IMR-90 (cell line): ENCODE results near the gene IL22RA1. TPM values are rescaled to one million over a fixed set of nuclear protein-coding genes. Genes with fewer than 3 reads are reported as not detected.

Source experiments
- ATAC-seq: fragments of 200-7000 bp; cut with Tn5 transposase; 2 replicates; pipeline ENCODE4 v1.9.1; 2020; ENCODE audit warnings: low read depth, mild to moderate bottlenecking, moderate library complexity
- BruUV-seq: library from RNA; stranded (reverse); fragments of 400-500 nt; replicated peaks from 2 replicates; lab custom pipeline; 2021; lab: Mats Ljungman, UMichigan
- CTCF ChIA-PET: fragments of 300-600 bp; formaldehyde crosslinking; extraction: SDS; loops from one replicate; lab custom pipeline; 2021; ENCODE audit warnings: antibody characterized with exemption; lab: Yijun Ruan, JAX
- POLR2A ChIA-PET: fragments of 300-600 bp; sonication (Branson Sonifier 250); formaldehyde crosslinking; loops from one replicate; lab custom pipeline; 2022; ENCODE audit warnings: antibody characterized with exemption; ENCODE audit not compliant: unreplicated experiment; lab: Charles Lee
- DNase-seq: peaks from one replicate; pipeline ENCODE4 v3.0.0; 2013
- H2AFZ ChIP-seq: replicated peaks from 2 replicates; pipeline ENCODE3; 2013; ENCODE audit warnings: low read length, mild to moderate bottlenecking; ENCODE audit not compliant: poor library complexity
- H2AK5ac ChIP-seq: 2 replicates; pipeline ENCODE4 v1.6.1; 2013; ENCODE audit warnings: low read depth, low read length, inconsistent platforms
- H2AK9ac ChIP-seq: replicated peaks from 2 replicates; pipeline ENCODE3; 2013; ENCODE audit warnings: mild to moderate bottlenecking, low read depth, low read length, moderate library complexity; ENCODE audit not compliant: poor library complexity
- H2BK120ac ChIP-seq: 2 replicates; pipeline ENCODE4 v1.6.1; 2013; ENCODE audit warnings: low read depth, low read length, inconsistent platforms
- H2BK15ac ChIP-seq: 3 replicates; pipeline ENCODE4 v1.6.1; 2013; ENCODE audit warnings: low read depth, low read length, inconsistent platforms
- H2BK20ac ChIP-seq: 2 replicates; pipeline ENCODE4 v1.6.1; 2013; ENCODE audit warnings: low read depth, mild to moderate bottlenecking, inconsistent platforms, low read length, moderate library complexity
- H2BK5ac ChIP-seq: 2 replicates; pipeline ENCODE4 v1.6.1; 2013; ENCODE audit warnings: mild to moderate bottlenecking, low read depth, low read length, inconsistent platforms; ENCODE audit not compliant: poor library complexity, severe bottlenecking
- H3K14ac ChIP-seq: replicated peaks from 2 replicates; pipeline ENCODE4 v1.6.1; 2013; ENCODE audit warnings: low read depth, low read length, inconsistent platforms
- H3K18ac ChIP-seq: 2 replicates; pipeline ENCODE4 v1.6.1; 2013; ENCODE audit warnings: low read depth, low read length, control low read depth
- H3K23ac ChIP-seq: 2 replicates; pipeline ENCODE4 v1.6.1; 2013; ENCODE audit warnings: low read depth, low read length, inconsistent platforms
- H3K27ac ChIP-seq: 2 replicates; pipeline ENCODE4 v1.5.1; 2013; ENCODE audit warnings: mild to moderate bottlenecking, control low read depth, low read length; ENCODE audit not compliant: insufficient read depth
- H3K27me3 ChIP-seq: 2 replicates; pipeline ENCODE4 v1.6.1; 2013; ENCODE audit warnings: low read length; ENCODE audit not compliant: control insufficient read depth, insufficient read depth
- H3K36me3 ChIP-seq: 2 replicates; pipeline ENCODE4 v1.6.1; 2013; ENCODE audit warnings: low read length, mixed read lengths; ENCODE audit not compliant: control insufficient read depth, insufficient read depth
- H3K4ac ChIP-seq: 2 replicates; pipeline ENCODE4 v1.6.1; 2013; ENCODE audit warnings: low read depth, low read length, inconsistent platforms
- H3K4me1 ChIP-seq: 2 replicates; pipeline ENCODE4 v1.6.1; 2013; ENCODE audit warnings: low read length, mixed read lengths; ENCODE audit not compliant: control insufficient read depth, insufficient read depth
- H3K4me2 ChIP-seq: 2 replicates; pipeline ENCODE4 v1.6.1; 2013; ENCODE audit warnings: low read depth, mild to moderate bottlenecking, control low read depth, low read length, moderate library complexity
- H3K4me3 ChIP-seq: 2 replicates; pipeline ENCODE4 v1.5.1; 2013; ENCODE audit warnings: low read depth, mild to moderate bottlenecking, control low read depth, low read length, moderate library complexity; ENCODE audit not compliant: insufficient read depth
- H3K56ac ChIP-seq: 2 replicates; pipeline ENCODE4 v1.6.1; 2013; ENCODE audit warnings: low read length, inconsistent platforms; ENCODE audit not compliant: insufficient read depth; ENCODE audit errors: extremely low read depth
- H3K79me1 ChIP-seq, 2 experiments: 2 replicates each; pipeline ENCODE4 v1.6.1; 2013; ENCODE audit warnings: low read length in 2 of 2, inconsistent platforms in 1 of 2, low read depth in 1 of 2
- H3K9ac ChIP-seq: 2 replicates; pipeline ENCODE4 v1.6.1; 2013; ENCODE audit warnings: low read depth, low read length, control low read depth
- H3K9me1 ChIP-seq: 2 replicates; pipeline ENCODE4 v1.6.1; 2013; ENCODE audit warnings: low read length, inconsistent platforms; ENCODE audit not compliant: insufficient read depth
- H3K9me3 ChIP-seq: 2 replicates; pipeline ENCODE4 v1.6.1; 2013; ENCODE audit warnings: low read length; ENCODE audit not compliant: control insufficient read depth, insufficient read depth
- H4K20me1 ChIP-seq: 2 replicates; pipeline ENCODE4 v1.6.1; 2013; ENCODE audit warnings: low read length, inconsistent platforms; ENCODE audit not compliant: insufficient read depth
- H4K5ac ChIP-seq: 2 replicates; pipeline ENCODE4 v1.6.1; 2013; ENCODE audit warnings: mild to moderate bottlenecking, low read depth, low read length, control low read depth
- H4K8ac ChIP-seq, 2 experiments: 2 replicates each; pipeline ENCODE4 v1.6.1; 2013; ENCODE audit warnings: low read depth in 2 of 2, low read length in 2 of 2, control low read depth in 1 of 2, inconsistent platforms in 1 of 2
- H4K91ac ChIP-seq: 2 replicates; pipeline ENCODE4 v1.6.1; 2013; ENCODE audit warnings: low read depth, low read length, inconsistent platforms; ENCODE audit not compliant: insufficient read depth
- BHLHE40 ChIP-seq: fragments of 150-350 bp; IDR thresholded peaks from 2 replicates; pipeline ENCODE4 v1.6.1; 2016; ENCODE audit warnings: mild to moderate bottlenecking, low read depth, low read length
- CEBPB ChIP-seq: IDR thresholded peaks from 2 replicates; pipeline ENCODE4 v1.6.1; 2012; ENCODE audit warnings: low read depth, low read length, improper control_type of control experiment
- CHD1 ChIP-seq: IDR thresholded peaks from 2 replicates; pipeline ENCODE4 v1.6.1; 2012; ENCODE audit warnings: low read depth, low read length, improper control_type of control experiment
- ELK1 ChIP-seq: fragments of 150-350 bp; IDR thresholded peaks from 2 replicates; pipeline ENCODE4 v1.6.1; 2016; ENCODE audit warnings: low read depth, mild to moderate bottlenecking, low read length, moderate library complexity, borderline replicate concordance
- FOS ChIP-seq: fragments of 150-350 bp; IDR thresholded peaks from 2 replicates; pipeline ENCODE4 v1.6.1; 2016; ENCODE audit warnings: low read depth, low read length
- MAFK ChIP-seq: IDR thresholded peaks from 2 replicates; pipeline ENCODE4 v1.6.1; 2012; ENCODE audit warnings: low read depth, low read length, improper control_type of control experiment
- MAZ ChIP-seq: IDR thresholded peaks from 2 replicates; pipeline ENCODE4 v1.6.1; 2012; ENCODE audit warnings: low read depth, mild to moderate bottlenecking, low read length, improper control_type of control experiment, moderate library complexity, borderline replicate concordance
- MXI1 ChIP-seq: IDR thresholded peaks from 2 replicates; pipeline ENCODE4 v1.6.1; 2012; ENCODE audit warnings: low read depth, mild to moderate bottlenecking, low read length, moderate library complexity, borderline replicate concordance
- NFE2L2 ChIP-seq: fragments of 150-350 bp; IDR thresholded peaks from 2 replicates; pipeline ENCODE4 v1.6.1; 2016; ENCODE audit warnings: low read depth, mild to moderate bottlenecking, low read length
- POLR2A ChIP-seq: IDR thresholded peaks from 2 replicates; pipeline ENCODE4 v1.6.1; 2012; ENCODE audit warnings: mild to moderate bottlenecking, low read depth, low read length
- RAD21 ChIP-seq: IDR thresholded peaks from 2 replicates; pipeline ENCODE4 v1.6.1; 2012; ENCODE audit warnings: low read length, improper control_type of control experiment
- RCOR1 ChIP-seq: IDR thresholded peaks from 2 replicates; pipeline ENCODE4 v1.6.1; 2012; ENCODE audit warnings: mild to moderate bottlenecking, low read length, improper control_type of control experiment; ENCODE audit not compliant: insufficient replicate concordance
- RFX5 ChIP-seq: IDR thresholded peaks from 2 replicates; pipeline ENCODE4 v1.8.0; 2012; ENCODE audit warnings: low read depth, mild to moderate bottlenecking, low read length, moderate library complexity
- SMC3 ChIP-seq: fragments of 150-350 bp; IDR thresholded peaks from 2 replicates; pipeline ENCODE4 v1.6.1; 2016; ENCODE audit warnings: low read depth, mild to moderate bottlenecking, antibody characterized with exemption, low read length, moderate library complexity
- WGBS, 2 experiments: methylation state at CpG; one replicate each; pipeline versions ENCODE4 v1.1.5 to v1.1.7; 2013; ENCODE audit warnings: missing lambda C conversion rate in 2 of 2; ENCODE audit not compliant: insufficient read length in 1 of 2; ENCODE audit errors: extremely low coverage in 2 of 2; 5-methylcytosine and 5-hydroxymethylcytosine counted together
- dilution Hi-C: fragments of 300-500 bp; cut with HindIII; formaldehyde crosslinking; loops from one replicate; pipeline ENCODE4 v1.14.3; 2018; ENCODE audit warnings: low sequenced_read_pairs; ENCODE audit not compliant: unreplicated experiment
- in situ Hi-C: fragments of 300-500 bp; cut with MboI; formaldehyde crosslinking; loops from 3 replicates; pipeline ENCODE4 v1.14.3; 2019; ENCODE audit warnings: low sequenced_read_pairs, inconsistent platforms, mixed read lengths
- intact Hi-C: fragments of 100-400 bp; cut with micrococcal nuclease; formaldehyde crosslinking; loops from 2 replicates; pipeline ENCODE4 v1.10.0; 2022
- polyA plus RNA-seq, 3 experiments: library from polyadenylated mRNA; depleted of rRNA; stranded (reverse); fragments of >200 nt; gene quantifications; 2 replicates each; pipeline ENCODE4 v1.2.3, GENCODE V29; 2012; ENCODE audit warnings: low replicate concordance in 1 of 3
- total RNA-seq: library from RNA; depleted of rRNA; stranded (reverse); fragments of >200 nt; gene quantifications from 2 replicates; pipeline ENCODE4 v1.2.3, GENCODE V29; 2012
- TF ChIP-seq, protein P1 (sequence below): fragments of 150-350 bp; IDR thresholded peaks from 2 replicates; pipeline ENCODE4 v1.6.1; 2017; ENCODE audit warnings: mild to moderate bottlenecking, antibody characterized with exemption, low read length, low read depth
- TF ChIP-seq, protein P2 (sequence below): conservative IDR thresholded peaks from 2 replicates; pipeline ENCODE4 v1.5.1; 2012; ENCODE audit warnings: mild to moderate bottlenecking, low read depth, low read length, improper control_type of control experiment

The IL22RA1 gene
- total and polyA plus RNA-seq, 2 of the 4 experiments (the other 2 are of a cell fraction) = not detected

GRCh38 chr1:24124980-24125379 lies 18.0 kb downstream of the IL22RA1 start:
- no peak overlapping the region for H3K27ac ChIP-seq
- no peaks in the 10 kb centered on the region for H4K20me1 ChIP-seq
- H3K4me1 ChIP-seq = peaks cover under 1% of the 10 kb centered on the region; the same call in 1 of the 2 replicates
- in situ Hi-C loops = no loop called here
- no peak overlapping the region for H2AK5ac ChIP-seq
- H3K4ac ChIP-seq = no peak overlapping the region
- intact Hi-C loops = no loop called here
- no peak overlapping the region for H3K18ac ChIP-seq
- dilution Hi-C loops = no loop called here
- DNase-seq = no peak
- no peak overlapping the region for H2BK120ac ChIP-seq
- H2AK9ac ChIP-seq = no peak overlapping the region
- no peaks in the 10 kb centered on the region for H3K9me1 ChIP-seq
- no peak overlapping the region for H2BK20ac ChIP-seq
- no peak overlapping the region for H3K14ac ChIP-seq
- ChIA-PET POLR2A (no interaction called here), CTCF (no interaction called here)
- H4K8ac ChIP-seq = no peak overlapping the region
- no peak overlapping the region for H2BK15ac ChIP-seq
- H4K5ac ChIP-seq = no peak overlapping the region
- no peak overlapping the region for H2AFZ ChIP-seq
- ATAC-seq = no peak
- H3K4me3 ChIP-seq = no peak overlapping the region
- WGBS, 2 experiments = no CpG with 5 or more reads among the region's 2 CpGs
- H3K9me3 ChIP-seq = no peaks in the 10 kb centered on the region; the same call in none of the 2 replicates
- H3K36me3 ChIP-seq = no peaks in the 10 kb centered on the region
- H2BK5ac ChIP-seq = no peak overlapping the region
- H3K23ac ChIP-seq = no peak overlapping the region
- H4K91ac ChIP-seq = no peak overlapping the region
- H3K4me2 ChIP-seq = no peak overlapping the region
- TF ChIP-seq BHLHE40 (no peak), SMC3 (no peak), RCOR1 (no peak), POLR2A (no peak), MAFK (no peak), ELK1 (no peak), RFX5 (no peak), RAD21 (no peak), NFE2L2 (no peak), CHD1 (no peak), MAZ (no peak), MXI1 (no peak), CEBPB (no peak), FOS (no peak)
- TF ChIP-seq, protein P1, sequence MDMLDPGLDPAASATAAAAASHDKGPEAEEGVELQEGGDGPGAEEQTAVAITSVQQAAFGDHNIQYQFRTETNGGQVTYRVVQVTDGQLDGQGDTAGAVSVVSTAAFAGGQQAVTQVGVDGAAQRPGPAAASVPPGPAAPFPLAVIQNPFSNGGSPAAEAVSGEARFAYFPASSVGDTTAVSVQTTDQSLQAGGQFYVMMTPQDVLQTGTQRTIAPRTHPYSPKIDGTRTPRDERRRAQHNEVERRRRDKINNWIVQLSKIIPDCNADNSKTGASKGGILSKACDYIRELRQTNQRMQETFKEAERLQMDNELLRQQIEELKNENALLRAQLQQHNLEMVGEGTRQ = no peak
- TF ChIP-seq, protein P2, sequence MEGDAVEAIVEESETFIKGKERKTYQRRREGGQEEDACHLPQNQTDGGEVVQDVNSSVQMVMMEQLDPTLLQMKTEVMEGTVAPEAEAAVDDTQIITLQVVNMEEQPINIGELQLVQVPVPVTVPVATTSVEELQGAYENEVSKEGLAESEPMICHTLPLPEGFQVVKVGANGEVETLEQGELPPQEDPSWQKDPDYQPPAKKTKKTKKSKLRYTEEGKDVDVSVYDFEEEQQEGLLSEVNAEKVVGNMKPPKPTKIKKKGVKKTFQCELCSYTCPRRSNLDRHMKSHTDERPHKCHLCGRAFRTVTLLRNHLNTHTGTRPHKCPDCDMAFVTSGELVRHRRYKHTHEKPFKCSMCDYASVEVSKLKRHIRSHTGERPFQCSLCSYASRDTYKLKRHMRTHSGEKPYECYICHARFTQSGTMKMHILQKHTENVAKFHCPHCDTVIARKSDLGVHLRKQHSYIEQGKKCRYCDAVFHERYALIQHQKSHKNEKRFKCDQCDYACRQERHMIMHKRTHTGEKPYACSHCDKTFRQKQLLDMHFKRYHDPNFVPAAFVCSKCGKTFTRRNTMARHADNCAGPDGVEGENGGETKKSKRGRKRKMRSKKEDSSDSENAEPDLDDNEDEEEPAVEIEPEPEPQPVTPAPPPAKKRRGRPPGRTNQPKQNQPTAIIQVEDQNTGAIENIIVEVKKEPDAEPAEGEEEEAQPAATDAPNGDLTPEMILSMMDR = no peak
- H3K79me1 ChIP-seq = no peaks in the 10 kb centered on the region
- H3K27me3 ChIP-seq = peaks cover 37% of the 10 kb centered on the region
- no peak overlapping the region for H3K9ac ChIP-seq
- no peak overlapping the region for H3K56ac ChIP-seq
- no TSS peak for BruUV-seq
